ENCODE results near the gene SLC29A3. TPM values are rescaled to one million over a fixed set of nuclear protein-coding genes. Genes with fewer than 3 reads are reported as not detected.

The SLC29A3 gene
- polyA plus RNA-seq, 1 of the 3 experiments (the other 2 are of a cell fraction), result 3.8 TPM

DNA sequence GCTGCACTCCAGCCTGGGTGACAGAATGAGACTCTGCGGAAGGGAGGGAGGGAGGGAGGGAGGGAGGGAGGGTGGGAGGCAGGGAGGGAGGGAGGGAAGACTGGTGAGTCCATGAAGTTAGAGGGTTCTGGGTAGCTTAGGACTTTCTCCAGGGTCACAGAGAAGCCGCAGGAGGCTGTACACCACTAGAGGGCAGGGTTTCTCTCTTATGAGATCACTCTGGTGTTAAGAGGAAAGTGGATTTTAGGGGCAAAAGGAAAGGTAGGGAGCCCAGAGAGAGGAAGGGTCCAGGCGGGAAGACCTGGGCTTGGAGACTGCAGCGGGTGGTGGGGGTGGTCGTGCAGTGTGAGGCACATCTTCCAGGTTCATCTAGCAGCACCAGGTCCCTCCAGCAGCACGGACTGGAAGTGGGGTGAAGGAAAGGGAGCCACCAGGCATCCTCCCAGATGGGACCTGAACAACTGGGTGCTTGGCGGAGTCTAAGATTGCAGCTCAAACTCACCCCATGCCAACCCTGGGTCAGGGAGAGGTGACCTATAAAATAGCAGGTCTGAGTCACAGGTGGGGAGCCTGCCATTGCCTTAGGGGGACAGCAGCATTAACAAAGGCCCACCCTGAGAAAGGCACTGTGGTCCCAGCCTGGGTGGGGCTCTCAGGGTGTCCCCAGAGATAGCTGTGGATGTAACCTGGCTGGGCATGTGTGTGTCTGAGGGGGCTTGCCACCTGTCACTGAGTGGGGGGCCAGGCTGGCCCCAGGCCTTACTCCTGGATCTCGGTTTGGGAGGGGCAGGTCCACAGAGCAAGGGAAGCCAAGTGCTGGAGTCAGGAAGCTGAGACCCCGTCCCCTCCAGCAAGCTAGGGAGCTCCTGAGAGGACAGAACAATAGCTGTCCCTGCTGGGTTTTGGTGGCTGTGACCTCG, 48.5 kb upstream of the SLC29A3 start:
- TF ChIP-seq CHD2 (IDR thresholded peaks at IDR 0.05; ENCODE audit: low read length, partially characterized antibody), result no peak
- TF ChIP-seq SMC3 (IDR thresholded peaks at IDR 0.05; ENCODE audit: low read depth, low read length), result peak; percentile 60
- no peak for TF ChIP-seq FOXJ3 (CRISPR knock-in tag; IDR thresholded peaks at IDR 0.05)
- TF ChIP-seq CTCF (IDR thresholded peaks at IDR 0.05), result peak; percentile 65
- peak; percentile 77 for TF ChIP-seq RAD21 (IDR thresholded peaks at IDR 0.05; ENCODE audit: low read length)
- TF ChIP-seq NFIC (IDR thresholded peaks at IDR 0.05; ENCODE audit: borderline replicate concordance), result no peak
- no peak for TF ChIP-seq PBX3 (IDR thresholded peaks at IDR 0.05)
- TF ChIP-seq GATA2 (CRISPR knock-in tag; IDR thresholded peaks at IDR 0.05), result no peak
- H4K20me1 ChIP-seq (ENCODE audit: insufficient read depth), result peaks cover 62% of the 10 kb centered on the region; the same call in 1 of the 2 replicates
- H3K79me2 ChIP-seq (ENCODE audit: insufficient read depth), result peaks cover 75% of the 10 kb centered on the region
- peaks cover 36% of the 10 kb centered on the region for H3F3A ChIP-seq (replicated peaks; ENCODE audit: insufficient read depth)
- 46% methylated on average over 9 of the region's 10 CpGs for WGBS (ENCODE audit: low lambda C conversion rate)
- DNase-seq, result peak; percentile 72
- H3K36me3 ChIP-seq (replicated peaks in 1 of 2; ENCODE audit: control insufficient read depth in 1 of 2, insufficient read depth in 2 of 2, low read length in 1 of 2), result no peaks in the 10 kb centered on the region
- no peak overlapping the region; a peak in 1 of 4 replicates for H3K4me3 ChIP-seq (ENCODE audit: low read depth in 2 of 2, low read length in 1 of 2)
- ChIA-PET POLR2A (interaction anchor here (0.6 to 1.9 kb wide), 5 partner anchors 15 to 58 kb away, joined by 3 to 7 read pairs (median 4); partner anchors contain the start of gene UNC5B), CTCF (interaction anchor here (0.6 to 10.4 kb wide), 35 partner anchors 12 to 437 kb away, joined by 3 to 139 read pairs (median 4); partner anchors contain the start of genes CDH23 and UNC5B)
- H3K4me2 ChIP-seq, result no peak overlapping the region
- H2AFZ ChIP-seq (ENCODE audit: low read depth), result no peak overlapping the region
- no peaks in the 10 kb centered on the region for H3K9me3 ChIP-seq
- peaks cover 54 to 90% of the 10 kb centered on the region in 2 experiments for H3K4me1 ChIP-seq (ENCODE audit: control insufficient read depth in 1 of 2, insufficient read depth in 2 of 2, low read depth in 1 of 2, low read length in 1 of 2)
- no peak overlapping the region for H3K9ac ChIP-seq
- H3K27ac ChIP-seq (ENCODE audit: low read depth in 2 of 2, low read length in 1 of 2), result peak overlapping the region; percentile 68 to 96; a peak in 3 of 4 replicates
- H3K27me3 ChIP-seq (ENCODE audit: insufficient read depth), result no peaks in the 10 kb centered on the region
- H3K9me2 ChIP-seq, result no peaks in the 10 kb centered on the region

GRCh38 chr10:71271662-71272055, 47.4 kb upstream of the SLC29A3 start:
- no peaks in the 10 kb centered on the region for H3K27me3 ChIP-seq (ENCODE audit: insufficient read depth)
- peak overlapping the region; percentile 62; the same call in 1 of the 2 replicates for H3K4me2 ChIP-seq
- H4K20me1 ChIP-seq (ENCODE audit: insufficient read depth), result peaks cover 64% of the 10 kb centered on the region; the same call in 1 of the 2 replicates
- H3K9ac ChIP-seq, result peak overlapping the region; percentile 27; the same call in 1 of the 2 replicates
- peaks cover 32% of the 10 kb centered on the region for H3F3A ChIP-seq (replicated peaks; ENCODE audit: insufficient read depth)
- peak overlapping the region; percentile 68 to 96 for H3K27ac ChIP-seq (ENCODE audit: low read depth in 2 of 2, low read length in 1 of 2)
- TF ChIP-seq SMC3 (IDR thresholded peaks at IDR 0.05; ENCODE audit: low read depth, low read length) (no peak), RFX5 (IDR thresholded peaks at IDR 0.05; ENCODE audit: low read length) (no peak), MAX (IDR thresholded peaks at IDR 0.05; ENCODE audit: low read depth) (no peak), FOXJ3 (CRISPR knock-in tag; IDR thresholded peaks at IDR 0.05) (no peak)
- TF ChIP-seq, protein P1, sequence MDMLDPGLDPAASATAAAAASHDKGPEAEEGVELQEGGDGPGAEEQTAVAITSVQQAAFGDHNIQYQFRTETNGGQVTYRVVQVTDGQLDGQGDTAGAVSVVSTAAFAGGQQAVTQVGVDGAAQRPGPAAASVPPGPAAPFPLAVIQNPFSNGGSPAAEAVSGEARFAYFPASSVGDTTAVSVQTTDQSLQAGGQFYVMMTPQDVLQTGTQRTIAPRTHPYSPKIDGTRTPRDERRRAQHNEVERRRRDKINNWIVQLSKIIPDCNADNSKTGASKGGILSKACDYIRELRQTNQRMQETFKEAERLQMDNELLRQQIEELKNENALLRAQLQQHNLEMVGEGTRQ (IDR thresholded peaks at IDR 0.05; ENCODE audit: borderline replicate concordance, low read depth, low read length), result no peak
- H3K36me3 ChIP-seq (replicated peaks in 1 of 2; ENCODE audit: control insufficient read depth in 1 of 2, insufficient read depth in 2 of 2, low read length in 1 of 2), result no peaks in the 10 kb centered on the region
- peaks cover 43 to 90% of the 10 kb centered on the region in 2 experiments for H3K4me1 ChIP-seq (ENCODE audit: control insufficient read depth in 1 of 2, insufficient read depth in 2 of 2, low read depth in 1 of 2, low read length in 1 of 2)
- no peaks in the 10 kb centered on the region for H3K9me2 ChIP-seq
- 73% methylated on average over 9 of the region's 14 CpGs for WGBS (ENCODE audit: low lambda C conversion rate)
- POLR2A ChIA-PET, result interaction anchor here (1.9 kb wide), 1 partner anchor 31 kb away, joined by 7 read pairs; no protein-coding TSS in a partner anchor
- H3K9me3 ChIP-seq, result no peaks in the 10 kb centered on the region
- CTCF ChIA-PET, result interaction anchor here (1.0 to 10.4 kb wide), 14 partner anchors 11 to 368 kb away, joined by 3 to 139 read pairs (median 24); partner anchors contain the start of gene UNC5B
- peaks cover 75% of the 10 kb centered on the region for H3K79me2 ChIP-seq (ENCODE audit: insufficient read depth)
- no peak for DNase-seq
- no peak overlapping the region for H2AFZ ChIP-seq (ENCODE audit: low read depth)
- H3K4me3 ChIP-seq (ENCODE audit: low read depth in 2 of 2, low read length in 1 of 2), result no peak overlapping the region

Data from SK-N-SH (cell line).